HepG2 (cell line): ENCODE results near the gene P2RX3. TPM values are rescaled to one million over a fixed set of nuclear protein-coding genes. Genes with fewer than 3 reads are reported as not detected.

ENCODE experiments used
- ARID2 ChIP-seq: sonication (generic); formaldehyde crosslinking; IDR thresholded peaks from 2 replicates; pipeline ENCODE4 v1.8.1; 2022; ENCODE audit warnings: mild to moderate bottlenecking, missing genetic modification reagents, borderline replicate concordance
- ARID3A ChIP-seq: IDR thresholded peaks from 2 replicates; pipeline ENCODE4 v1.6.1; 2012; ENCODE audit warnings: low read depth, low read length, improper control_type of control experiment
- CERS6 ChIP-seq: sonication (generic); formaldehyde crosslinking; IDR thresholded peaks from 2 replicates; pipeline ENCODE4 v1.5.0; 2020; ENCODE audit warnings: missing genetic modification reagents
- FOXP1 ChIP-seq, 2 experiments: fragments of 450-650 bp in 1 of 2; IDR thresholded peaks; 2 replicates each; pipeline ENCODE4 v1.6.1; 2017 to 2018; ENCODE audit warnings: antibody characterized with exemption in 1 of 2
- KDM2A ChIP-seq: sonication (generic); formaldehyde crosslinking; IDR thresholded peaks from 2 replicates; pipeline ENCODE4 v1.4.0; 2020; ENCODE audit warnings: low read depth, missing genetic modification reagents, borderline replicate concordance
- NFKB2 ChIP-seq: sonication (generic); formaldehyde crosslinking; IDR thresholded peaks from 2 replicates; pipeline ENCODE4 v1.4.0; 2020; ENCODE audit warnings: missing genetic modification reagents, borderline replicate concordance
- NR1H2 ChIP-seq: sonication (generic); formaldehyde crosslinking; IDR thresholded peaks from 2 replicates; pipeline ENCODE4 v1.8.1; 2022; ENCODE audit warnings: low read depth, missing genetic modification reagents, borderline replicate concordance
- PAXIP1 ChIP-seq: sonication (generic); formaldehyde crosslinking; conservative IDR thresholded peaks from 2 replicates; pipeline ENCODE4 v1.4.0; 2020; ENCODE audit warnings: mild to moderate bottlenecking, missing genetic modification reagents, moderate library complexity
- POLR2G ChIP-seq: fragments of 200-400 bp; formaldehyde crosslinking; IDR thresholded peaks from 2 replicates; pipeline ENCODE4 v1.6.1; 2018; ENCODE audit warnings: mild to moderate bottlenecking, low read depth, low read length, moderate library complexity
- SNRNP70 ChIP-seq: fragments of 200-400 bp; formaldehyde crosslinking; IDR thresholded peaks from 2 replicates; pipeline ENCODE4 v1.6.1; 2017; ENCODE audit warnings: mild to moderate bottlenecking, low read depth, low read length, moderate library complexity
- TSC22D2 ChIP-seq: sonication (generic); formaldehyde crosslinking; IDR thresholded peaks from 2 replicates; pipeline ENCODE4 v1.5.1; 2020; ENCODE audit warnings: missing genetic modification reagents, mild to moderate bottlenecking, borderline replicate concordance
- ZBTB3 ChIP-seq: sonication (generic); formaldehyde crosslinking; IDR thresholded peaks from 2 replicates; pipeline ENCODE4 v1.4.0; 2020; ENCODE audit warnings: low read depth, mild to moderate bottlenecking, moderate library complexity, missing genetic modification reagents, borderline replicate concordance
- ZNF383 ChIP-seq: sonication (generic); formaldehyde crosslinking; IDR thresholded peaks from 2 replicates; pipeline ENCODE4 v1.4.0; 2020; ENCODE audit warnings: missing genetic modification reagents, mild to moderate bottlenecking, borderline replicate concordance
- ZNF614 ChIP-seq: IDR thresholded peaks from 2 replicates; pipeline ENCODE4 v1.6.1; 2018; ENCODE audit warnings: missing biosample characterization, missing genetic modification reagents, inconsistent platforms, borderline replicate concordance
- ZNF687 ChIP-seq: sonication (generic); formaldehyde crosslinking; IDR thresholded peaks from 2 replicates; pipeline ENCODE4 v1.5.1; 2020; ENCODE audit warnings: mild to moderate bottlenecking, missing genetic modification reagents, moderate library complexity
- ZNF850 ChIP-seq: sonication (generic); formaldehyde crosslinking; conservative IDR thresholded peaks from 2 replicates; pipeline ENCODE4 v1.9.0; 2021; ENCODE audit warnings: mild to moderate bottlenecking, missing genetic modification reagents
- ZNF879 ChIP-seq: sonication (generic); formaldehyde crosslinking; IDR thresholded peaks from 2 replicates; pipeline ENCODE4 v1.8.1; 2023; ENCODE audit warnings: missing genetic modification reagents
- polyA plus RNA-seq, 8 experiments: library from polyadenylated mRNA; depleted of rRNA in 3 of 8; stranded (reverse) in 7 of 8; unstranded in 1 of 8; fragments of >200 nt; fragmentation: Illumina TruSeq in 4 of 8; extraction: Trizol in 4 of 8; gene quantifications; 2 replicates each; pipeline versions ENCODE4 v1.2.1 to v1.2.3, GENCODE V29; 2011 to 2016; ENCODE audit warnings: low read depth in 4 of 8, missing spikeins in 1 of 8, mixed read lengths in 1 of 8; ENCODE audit not compliant: insufficient read depth in 1 of 8
- total RNA-seq, 5 experiments: library from RNA; depleted of rRNA; stranded (reverse); fragments of >200 nt; fragmentation: Illumina TruSeq; extraction: Trizol; gene quantifications; 2 replicates each; pipeline ENCODE4 v1.2.3, GENCODE V29; 2016; ENCODE audit warnings: low read depth in 1 of 5

Gene P2RX3
- total and polyA plus RNA-seq, 2 of the 13 experiments (the other 11 are each of a cell fraction or from before 2014, with no cell fraction given), result 0.08 TPM; not detected in 1

GRCh38 chr11:57399972-57400578 is 61.9 kb downstream of the P2RX3 start (continued):
- TF ChIP-seq CERS6 (CRISPR knock-in tag) (no peak), NFKB2 (no peak), ZNF614 (CRISPR knock-in tag) (no peak), KDM2A (no peak), ZNF383 (CRISPR knock-in tag) (no peak), ARID3A (peak; percentile 54; the same call in 1 of the 2 replicates), ZNF687 (no peak), ZNF879 (no peak), ZNF850 (CRISPR knock-in tag) (no peak), POLR2G (no peak), SNRNP70 (no peak), FOXP1 (IDR thresholded peaks at IDR 0.05) (0 out of 2 replicates have a peak, but pooled peaks have one; percentile 8), FOXP1 (CRISPR knock-in tag; IDR thresholded peaks at IDR 0.05) (peak; percentile 53; the same call in 1 of the 2 replicates), PAXIP1 (CRISPR knock-in tag) (peak; percentile 90), NR1H2 (CRISPR knock-in tag) (no peak), TSC22D2 (no peak), ARID2 (CRISPR knock-in tag) (no peak), ZBTB3 (CRISPR knock-in tag) (no peak)
